GM19468 (cell line): ENCODE measurements around the gene DLG2.

ENCODE experiments used
- ATAC-seq: cut with Tn5 transposase; IDR thresholded peaks from one replicate; pipeline ENCODE4 v1.9.1; 2021; ENCODE audit warnings: mild to moderate bottlenecking, moderate library complexity, moderate number of reproducible peaks; ENCODE audit not compliant: unreplicated experiment; ENCODE audit errors: extremely low read depth

The DLG2 gene

DNA sequence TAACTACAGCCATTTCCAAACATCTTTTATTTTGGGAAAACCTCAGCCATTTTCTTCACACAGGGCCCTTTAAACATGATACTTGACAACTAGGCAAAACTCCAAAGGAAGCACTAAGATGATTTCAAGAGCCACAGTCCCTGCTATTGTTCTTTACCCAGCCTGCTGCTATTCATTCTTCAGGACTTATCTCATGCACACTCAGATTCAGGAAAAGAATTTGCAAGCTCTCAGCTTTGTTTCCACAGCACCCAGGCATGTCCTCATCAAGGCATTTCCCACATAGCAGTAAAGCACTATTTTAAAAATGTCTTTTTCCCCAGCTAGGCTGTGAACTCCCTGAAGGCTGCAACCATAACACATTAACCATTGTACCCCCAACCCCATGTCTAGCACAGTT is 1731.6 kb downstream of the DLG2 start:
- ATAC-seq = no peak

DNA sequence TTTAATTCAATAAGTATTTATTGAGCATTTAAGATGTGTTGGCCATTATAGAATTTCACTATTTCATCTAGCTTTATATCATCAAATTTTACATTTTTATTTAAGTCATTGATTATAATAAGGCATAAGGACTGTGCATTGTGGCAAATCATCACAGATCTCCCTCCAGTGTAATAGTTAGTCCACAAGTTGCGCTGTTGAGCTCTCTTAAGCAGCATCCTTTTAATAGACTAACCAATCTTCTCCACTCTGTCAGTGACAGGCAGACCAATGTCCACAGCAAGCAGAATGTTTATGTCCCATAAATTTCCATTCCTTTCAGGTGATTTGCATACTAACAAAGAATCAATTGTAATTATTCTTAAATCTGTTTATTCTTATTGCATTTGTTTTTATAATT is 1745.7 kb downstream of the DLG2 start:
- ATAC-seq = no peak

DNA sequence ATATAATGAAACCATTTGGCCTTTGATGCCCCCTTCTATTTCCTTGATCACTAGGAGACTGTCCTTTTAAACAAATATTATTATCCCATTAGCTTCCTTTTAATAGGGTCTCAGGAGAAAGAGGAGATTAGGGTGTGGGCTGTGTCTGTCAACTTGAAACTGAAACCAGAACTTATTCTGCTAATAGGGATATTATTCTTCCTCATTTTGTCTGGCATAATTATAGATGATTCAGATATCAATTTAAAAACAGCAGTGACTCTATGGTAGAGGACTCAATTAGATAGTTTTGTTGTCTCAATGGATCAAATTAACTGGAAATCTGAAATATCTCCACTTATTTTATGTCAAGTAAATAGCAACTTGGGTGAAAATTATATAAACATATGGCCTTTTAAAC is 1756.1 kb downstream of the DLG2 start:
- no peak for ATAC-seq

DNA sequence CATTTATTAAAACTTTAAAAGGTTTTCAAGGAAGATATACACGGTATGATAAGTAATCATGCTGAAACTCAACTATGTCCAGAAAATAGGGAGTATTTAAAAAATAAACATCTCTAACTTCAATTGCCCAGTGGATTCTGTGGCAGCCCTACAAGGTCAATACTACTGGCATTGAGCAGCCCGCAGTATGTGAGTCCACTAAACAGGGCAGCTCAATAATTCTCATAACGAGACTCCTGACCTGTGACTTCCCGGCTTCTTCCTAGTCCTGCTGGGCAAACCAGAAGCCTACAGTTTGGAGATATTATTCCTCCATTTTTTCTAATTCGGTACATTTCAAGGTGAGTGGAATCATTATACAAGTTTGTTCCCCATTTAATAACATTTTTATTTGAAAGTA is 1760.5 kb downstream of the DLG2 start:
- ATAC-seq = no peak

DNA sequence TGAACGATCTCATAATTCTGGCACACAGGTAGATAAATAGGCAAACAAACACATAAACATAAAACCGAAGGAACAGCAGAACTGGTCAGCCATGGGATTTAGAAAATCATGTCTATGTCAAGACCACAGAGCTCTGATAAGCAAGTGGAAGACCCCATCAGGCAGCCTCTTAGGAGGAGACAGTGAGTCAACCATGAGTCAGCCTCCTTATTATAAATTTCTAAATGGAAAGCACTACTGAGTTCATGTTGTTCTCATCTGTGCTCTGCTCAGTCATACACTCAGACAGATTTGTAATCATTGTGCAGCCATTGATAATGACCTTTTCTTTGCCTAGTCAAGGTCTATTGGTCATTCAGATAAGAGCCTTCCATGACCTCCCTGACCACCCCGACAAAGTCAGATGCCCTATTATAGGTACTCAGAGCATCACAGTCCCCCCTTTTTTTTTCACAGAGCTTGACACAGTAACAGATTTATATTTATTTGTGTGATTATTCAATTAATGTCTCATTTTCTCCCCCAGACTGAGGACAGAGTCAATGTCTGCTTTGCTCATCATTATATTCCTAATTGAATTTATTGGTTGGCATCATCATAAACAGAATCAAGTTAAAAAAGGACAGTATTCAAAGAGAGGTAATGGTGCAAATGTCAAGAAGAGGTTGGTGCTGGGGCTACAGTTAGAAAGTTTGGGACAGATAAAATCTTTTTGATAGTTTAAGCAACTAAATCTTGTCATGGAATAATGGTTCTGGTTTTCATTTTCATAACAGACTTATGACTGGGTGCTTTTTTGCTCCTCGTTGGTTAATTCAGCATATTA is 1761.3 kb downstream of the DLG2 start:
- no peak for ATAC-seq

DNA sequence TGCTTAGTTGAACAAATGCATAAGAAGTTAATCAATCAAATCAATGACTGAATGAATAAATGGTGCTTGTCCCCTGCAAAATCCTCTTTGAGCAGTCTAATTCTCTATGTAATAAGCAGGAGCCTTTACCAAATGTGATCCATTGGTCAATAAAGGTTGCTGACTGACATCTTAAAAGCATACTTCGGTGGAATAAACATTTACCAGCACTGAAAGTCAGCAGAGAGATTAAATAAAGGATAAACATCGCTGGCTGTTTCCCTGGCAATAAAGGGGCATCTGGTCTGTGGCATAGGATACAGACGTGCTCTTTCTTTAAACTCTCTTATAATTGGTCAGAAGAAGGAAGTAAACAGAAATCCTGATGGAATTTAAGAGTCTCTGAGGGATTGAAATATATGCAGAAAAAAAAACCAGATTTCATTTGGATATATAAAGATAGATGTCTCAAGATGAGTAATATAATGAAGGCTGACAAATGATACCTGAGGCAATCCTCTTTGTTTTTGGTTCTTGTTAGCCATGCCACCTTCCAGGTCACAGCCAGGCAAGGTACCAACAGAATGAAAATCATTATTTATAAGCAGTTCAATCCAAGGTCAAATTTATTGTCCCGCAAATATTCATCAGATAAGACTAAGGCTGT is 1762.6 kb downstream of the DLG2 start:
- no peak for ATAC-seq

DNA sequence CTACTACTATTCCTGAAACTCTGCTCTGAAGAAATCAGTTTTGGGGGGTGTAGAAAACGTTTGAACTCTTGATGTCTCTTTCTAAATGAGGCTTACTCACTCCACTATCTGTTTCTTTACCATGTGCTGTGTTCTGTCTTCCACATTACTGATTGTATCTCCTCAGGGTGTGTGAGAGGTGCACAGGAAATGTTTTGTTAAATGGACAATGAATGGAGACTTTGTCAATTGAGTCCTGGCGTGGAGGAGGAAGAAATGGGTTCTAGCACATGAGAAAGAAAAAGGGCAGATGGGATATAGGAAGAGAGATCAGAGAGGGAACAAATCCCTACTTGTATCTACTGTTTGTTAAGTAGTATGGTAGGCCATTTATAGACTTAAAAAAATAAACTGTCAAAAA is 1763.9 kb downstream of the DLG2 start:
- no peak for ATAC-seq

DNA sequence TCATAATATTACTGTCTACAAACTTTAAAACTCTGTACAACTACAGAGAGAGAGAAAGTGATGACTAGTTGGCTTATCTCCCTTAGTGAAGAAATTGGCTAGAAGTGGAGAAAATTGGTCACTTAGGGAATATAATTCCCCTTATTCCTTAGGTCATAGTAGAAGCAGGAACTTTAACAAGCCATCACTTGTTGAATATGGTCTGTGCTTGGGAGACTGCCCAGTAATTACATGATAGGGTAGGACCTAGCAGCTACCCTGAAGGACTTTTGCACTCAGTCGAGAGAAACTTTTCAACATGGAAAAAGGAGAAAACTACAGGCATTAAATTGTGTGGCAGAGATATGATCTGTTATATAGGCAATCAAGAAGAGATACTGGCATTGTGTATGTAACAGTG is 1764.5 kb downstream of the DLG2 start:
- ATAC-seq = no peak

DNA sequence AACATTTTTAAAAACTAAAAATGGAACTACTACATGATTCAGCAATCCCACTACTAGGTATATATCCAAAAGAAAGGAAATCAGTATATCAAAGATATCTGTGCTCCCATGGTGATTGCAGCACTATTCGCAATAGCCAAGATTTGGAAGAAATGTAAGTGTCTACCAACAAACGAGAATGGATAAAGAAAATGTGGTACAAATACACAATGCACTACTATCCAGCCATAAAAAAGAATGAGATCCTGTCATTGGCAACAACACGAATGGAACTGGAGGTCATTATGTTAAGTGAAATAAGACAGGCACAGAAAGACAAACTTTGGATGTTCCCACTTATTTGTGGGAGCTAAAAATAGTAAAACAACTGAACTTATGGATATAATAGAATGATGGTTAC is 1765.1 kb downstream of the DLG2 start:
- no peak for ATAC-seq

DNA sequence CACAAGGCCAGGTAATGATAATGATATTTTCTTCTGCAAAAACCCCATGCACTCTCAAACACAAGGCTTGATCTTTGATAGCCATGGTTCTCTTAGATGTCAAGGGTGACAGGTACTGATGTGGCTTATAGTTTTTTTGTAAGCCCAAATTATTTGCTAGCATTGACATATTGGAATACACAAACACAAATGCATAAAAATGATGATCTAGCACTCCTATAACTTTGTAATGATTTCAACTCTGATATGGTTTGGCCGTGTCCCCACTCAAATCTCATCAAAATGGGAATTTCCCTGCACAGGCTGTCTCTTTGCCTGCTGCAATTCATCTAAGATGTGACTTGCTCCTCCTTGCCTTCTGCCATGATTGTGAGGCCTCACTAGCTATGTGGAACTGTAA is 1768.5 kb downstream of the DLG2 start:
- ATAC-seq = no peak

DNA sequence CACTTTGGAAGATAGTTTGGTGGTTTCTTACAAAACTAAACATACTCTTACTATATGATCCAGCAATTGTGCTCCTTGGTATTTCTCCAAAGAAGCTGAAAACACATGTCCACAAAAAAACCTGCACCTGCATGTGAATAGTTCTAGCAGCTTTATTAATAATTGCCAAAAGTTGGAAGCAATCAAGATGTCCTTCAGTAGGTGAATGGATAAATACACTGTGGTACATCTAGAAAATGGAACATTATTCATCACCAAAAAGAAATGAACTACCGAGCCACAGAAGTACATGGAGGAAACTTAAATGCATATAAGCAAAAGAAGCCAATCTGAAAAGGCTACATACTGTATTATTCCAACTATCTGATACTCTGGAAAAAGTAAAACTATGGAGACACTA is 1771.9 kb downstream of the DLG2 start:
- no peak for ATAC-seq

DNA sequence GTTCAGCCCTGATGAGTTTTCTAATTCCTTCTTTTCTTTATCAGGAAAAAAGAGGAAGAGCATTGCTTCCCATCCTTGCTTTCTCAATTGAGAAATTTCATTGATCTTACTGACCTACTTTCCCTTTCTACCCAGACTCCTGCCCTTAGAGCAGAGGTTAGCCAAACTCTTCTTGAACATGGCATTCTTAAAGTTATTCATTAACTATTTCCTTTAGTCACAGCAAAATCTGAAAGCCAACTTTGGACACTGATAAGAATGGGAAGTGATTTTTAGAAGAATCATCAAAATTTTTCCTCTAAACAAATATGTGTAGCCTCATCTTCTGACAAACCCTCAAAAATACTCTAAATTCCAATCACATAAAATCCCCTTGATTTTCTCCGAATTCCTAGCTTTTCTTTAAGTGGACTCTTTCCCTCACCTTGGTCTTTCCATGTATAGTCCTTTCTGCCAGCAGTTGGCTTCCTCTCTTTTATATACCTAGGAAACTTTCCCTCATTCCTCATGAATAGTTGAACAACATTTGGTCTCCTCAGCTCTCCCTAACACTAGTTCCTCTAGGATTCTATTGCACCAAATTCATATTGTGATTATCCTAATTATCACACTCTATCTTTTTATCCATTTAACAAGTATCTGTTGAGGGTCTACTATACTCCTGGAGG is 1774.2 kb downstream of the DLG2 start:
- ATAC-seq = no peak

DNA sequence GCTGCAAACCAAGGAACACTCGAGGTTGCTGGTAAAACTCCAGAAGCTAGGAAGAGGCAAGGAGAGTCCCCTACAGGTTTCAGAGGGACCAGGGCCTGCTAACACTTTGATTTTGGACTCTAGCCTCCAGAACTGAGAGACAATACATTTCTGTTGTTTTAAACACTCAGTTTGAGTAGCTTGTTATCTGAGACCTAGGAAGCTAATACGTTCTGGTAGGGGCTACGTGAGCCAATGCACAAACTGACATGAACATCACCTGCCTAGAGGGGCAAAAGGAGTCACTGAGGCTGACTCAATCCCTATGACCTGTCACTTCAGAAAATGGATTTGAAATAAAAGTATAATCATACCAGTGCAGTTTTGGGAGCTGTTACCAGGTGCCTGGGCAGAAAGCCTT is 1775.1 kb downstream of the DLG2 start:
- ATAC-seq = no peak

DNA sequence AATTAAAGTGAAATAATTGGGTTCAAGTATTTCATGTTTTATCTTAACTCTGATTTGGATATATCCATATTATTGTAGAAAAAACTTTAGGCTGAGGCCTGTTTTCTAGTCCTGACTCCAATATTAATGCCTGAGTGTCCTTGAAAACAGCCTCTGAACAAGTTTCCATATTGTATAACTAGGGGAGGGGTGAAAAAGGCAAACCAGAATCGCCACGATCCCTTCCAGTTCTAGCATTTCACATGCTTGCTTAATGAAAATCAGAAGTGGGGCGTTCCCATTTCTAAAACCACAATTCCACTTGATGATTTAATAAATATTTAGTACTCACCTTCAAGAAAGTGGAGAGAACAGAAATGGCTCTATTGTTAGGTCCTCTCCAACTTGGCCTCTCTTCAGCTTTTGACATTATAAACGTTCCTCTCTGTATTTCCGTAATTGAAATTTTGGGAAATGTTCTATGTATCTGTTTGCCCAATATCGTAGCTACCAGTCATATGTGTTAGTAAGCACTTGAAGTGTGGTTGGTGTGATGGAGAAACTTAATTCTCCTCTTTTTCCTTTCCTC is 1779.6 kb downstream of the DLG2 start:
- ATAC-seq = no peak

DNA sequence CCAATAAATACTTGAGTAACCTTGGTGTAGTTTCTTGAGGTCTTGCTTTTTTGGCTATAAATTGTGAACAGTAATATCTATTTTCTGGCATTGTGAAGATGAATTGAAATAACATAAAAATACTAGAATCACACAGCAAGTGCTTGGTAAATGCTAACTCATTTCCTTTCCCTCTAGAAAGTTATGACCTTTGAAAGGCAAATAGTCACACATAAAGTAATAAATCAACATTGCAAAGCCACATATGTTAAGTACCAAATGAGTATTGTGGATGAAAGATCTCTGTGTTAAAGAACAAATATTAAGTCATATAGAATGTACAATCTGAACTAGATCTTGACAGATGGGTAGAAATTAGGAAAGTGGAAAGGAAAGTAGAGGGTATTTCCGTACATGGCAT is 1781.3 kb downstream of the DLG2 start:
- no peak for ATAC-seq

DNA sequence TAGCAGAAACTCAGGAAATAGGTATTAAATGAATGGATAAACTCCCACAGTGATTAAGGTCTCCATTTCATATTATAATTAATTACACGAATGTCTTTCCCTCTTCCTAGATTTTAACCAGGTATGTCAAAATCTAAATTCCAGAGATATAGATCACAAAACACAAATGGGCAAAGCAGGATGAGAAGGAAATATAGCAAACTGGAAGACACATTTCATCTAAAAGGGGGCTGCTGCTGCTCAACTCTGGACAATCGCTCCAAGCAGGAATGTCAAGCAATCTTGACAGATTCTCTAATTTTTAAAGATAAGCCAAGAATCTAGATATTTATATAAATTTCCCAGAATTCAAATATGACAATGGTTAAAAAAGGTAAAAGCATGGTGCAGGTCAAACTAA is 1786.8 kb downstream of the DLG2 start:
- ATAC-seq = no peak

DNA sequence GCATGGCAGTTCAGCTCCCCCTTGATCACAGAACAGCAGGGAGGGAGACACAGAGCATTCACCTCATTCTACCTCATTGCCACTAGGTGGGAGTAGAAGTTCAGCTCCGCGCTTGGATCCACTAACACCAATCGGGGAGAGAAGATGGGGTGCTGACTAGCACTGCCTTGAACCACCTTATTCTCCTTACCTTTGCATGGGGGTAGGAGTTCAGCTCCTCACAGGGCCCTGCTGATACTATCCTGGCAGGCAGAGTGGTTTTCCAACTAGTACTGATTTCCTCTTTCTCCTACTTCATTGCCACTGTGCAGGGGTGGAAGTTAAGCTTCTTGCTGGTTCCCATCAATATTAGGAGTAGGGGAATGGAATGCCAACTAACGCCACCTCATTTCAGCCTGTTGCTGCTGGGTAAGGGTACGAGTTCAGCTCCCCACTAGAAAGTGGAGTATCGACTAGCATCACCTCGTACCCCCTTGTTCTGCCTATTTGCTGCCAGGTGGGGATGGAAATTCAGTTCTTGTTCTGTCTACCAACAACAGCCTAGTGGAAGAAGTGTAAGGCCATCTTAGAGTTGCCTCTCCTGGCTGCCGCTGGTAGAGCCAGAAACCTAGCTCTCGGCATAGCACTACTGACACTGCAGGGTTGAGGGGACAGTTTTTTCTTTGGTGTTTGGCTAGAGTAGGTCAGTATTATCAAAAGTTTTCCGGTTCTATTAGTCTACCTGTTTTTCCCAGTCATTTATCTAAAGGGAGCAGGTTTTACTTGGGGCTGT is 1790.1 kb downstream of the DLG2 start:
- peak; percentile 71 for ATAC-seq

DNA sequence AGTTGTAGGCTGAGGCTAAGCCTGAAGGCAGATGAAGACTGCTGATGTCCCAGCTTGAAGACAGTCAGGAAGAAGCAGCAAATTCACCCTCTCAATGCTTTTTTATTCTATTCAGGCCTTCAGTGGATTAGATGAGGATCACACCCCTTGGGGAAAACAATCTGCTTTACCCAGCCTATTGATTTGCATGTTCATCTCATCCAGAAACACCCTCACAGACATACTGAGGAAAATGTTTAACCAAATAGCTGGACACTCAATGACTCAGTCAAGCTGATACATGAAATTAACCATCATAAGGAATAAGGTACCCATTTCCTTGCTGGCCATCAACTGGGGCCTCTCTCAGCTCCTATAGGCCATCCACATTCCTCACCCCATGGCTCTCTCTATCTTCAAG is 1791.1 kb downstream of the DLG2 start:
- ATAC-seq = no peak

DNA sequence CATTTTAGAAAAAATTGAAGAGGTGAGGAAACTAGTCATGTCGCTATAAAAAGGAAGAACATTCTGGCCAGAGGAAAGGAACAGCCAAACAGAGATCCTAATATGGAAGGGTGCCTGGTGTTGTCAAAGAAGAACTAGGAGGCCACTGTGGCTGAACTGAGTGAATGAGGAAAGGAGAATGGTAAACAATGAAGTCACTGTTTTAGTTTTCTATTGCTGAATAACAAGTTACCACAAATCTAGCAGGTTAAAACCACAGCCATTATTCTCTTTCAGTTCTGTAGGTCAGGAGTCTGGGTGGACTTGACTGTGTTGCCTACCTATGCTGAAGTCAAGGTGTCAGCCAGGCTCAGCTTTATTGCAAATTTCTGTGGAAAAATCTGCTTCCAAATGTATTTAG is 1791.7 kb downstream of the DLG2 start:
- ATAC-seq = peak; percentile 65

DNA sequence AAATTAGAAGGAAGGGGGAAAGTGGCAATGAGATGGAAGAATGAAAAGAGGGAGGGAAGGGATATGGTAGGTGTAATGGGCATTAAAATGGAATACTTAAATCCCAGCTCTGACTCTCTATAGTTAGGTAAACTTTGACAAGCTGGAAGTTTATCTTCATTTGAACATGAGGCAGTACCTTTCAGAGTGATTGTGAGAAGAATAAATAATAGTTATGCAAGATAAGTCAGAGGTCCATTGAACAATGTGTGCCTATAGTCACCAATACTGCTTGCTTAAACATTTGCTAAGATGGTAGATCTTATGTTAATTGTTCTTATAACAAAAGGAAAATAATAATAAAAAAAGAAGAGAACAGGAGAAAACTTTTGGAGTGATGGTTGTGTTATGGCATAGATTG is 1795.2 kb downstream of the DLG2 start:
- ATAC-seq = no peak
